GM12891 (cell line): ENCODE measurements around the gene GTPBP6. TPM values are rescaled to one million over a fixed set of nuclear protein-coding genes. Genes with fewer than 3 reads are reported as not detected.
A peak's percentile ranks its signal among the peaks of the same experiment; 100 is the strongest.

Experiments used
- DNase-seq: peaks from one replicate; pipeline ENCODE4 v3.0.0; 2011; ENCODE audit warnings: low spot score; ENCODE audit not compliant: insufficient read length
- FAIRE-seq: peaks from 2 replicates; lab custom pipeline; 2011; peaks lifted over from hg19 to GRCh38; lab: Jason Lieb, UNC
- PAX5 ChIP-seq: IDR thresholded peaks from 2 replicates; pipeline ENCODE4 v1.6.1; 2011; ENCODE audit warnings: low read length, moderate library complexity, mild to moderate bottlenecking; ENCODE audit not compliant: insufficient read depth, severe bottlenecking
- POLR2A ChIP-seq: IDR thresholded peaks from 2 replicates; pipeline ENCODE4 v1.6.1; 2011; ENCODE audit warnings: low read depth, low read length, control low read depth
- POLR2AphosphoS5 ChIP-seq: IDR thresholded peaks from 2 replicates; pipeline ENCODE4 v1.6.1; 2011; ENCODE audit warnings: low read depth, low read length, control low read depth
- POU2F2 ChIP-seq: IDR thresholded peaks from 2 replicates; pipeline ENCODE4 v1.6.1; 2011; ENCODE audit warnings: low read depth, mild to moderate bottlenecking, control low read depth, low read length, moderate library complexity
- SPI1 ChIP-seq: IDR thresholded peaks from 2 replicates; pipeline ENCODE4 v1.6.1; 2011; ENCODE audit warnings: low read depth, low read length, control low read depth
- TAF1 ChIP-seq: IDR thresholded peaks from 2 replicates; pipeline ENCODE4 v1.6.1; 2011; ENCODE audit warnings: low read depth, low read length, control low read depth
- polyA plus RNA-seq: library from polyadenylated mRNA; unstranded; fragments of >200 nt; gene quantifications from one replicate; pipeline ENCODE4 v1.2.1, GENCODE V29; 2012; ENCODE audit warnings: low read depth, missing spikeins, inconsistent platforms; ENCODE audit not compliant: missing spikeins

Gene GTPBP6, protein sequence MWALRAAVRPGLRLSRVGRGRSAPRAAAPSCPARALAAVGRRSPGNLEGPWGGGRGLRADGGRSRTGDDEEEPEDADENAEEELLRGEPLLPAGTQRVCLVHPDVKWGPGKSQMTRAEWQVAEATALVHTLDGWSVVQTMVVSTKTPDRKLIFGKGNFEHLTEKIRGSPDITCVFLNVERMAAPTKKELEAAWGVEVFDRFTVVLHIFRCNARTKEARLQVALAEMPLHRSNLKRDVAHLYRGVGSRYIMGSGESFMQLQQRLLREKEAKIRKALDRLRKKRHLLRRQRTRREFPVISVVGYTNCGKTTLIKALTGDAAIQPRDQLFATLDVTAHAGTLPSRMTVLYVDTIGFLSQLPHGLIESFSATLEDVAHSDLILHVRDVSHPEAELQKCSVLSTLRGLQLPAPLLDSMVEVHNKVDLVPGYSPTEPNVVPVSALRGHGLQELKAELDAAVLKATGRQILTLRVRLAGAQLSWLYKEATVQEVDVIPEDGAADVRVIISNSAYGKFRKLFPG
- polyA plus RNA-seq, result 29.7 TPM

DNA sequence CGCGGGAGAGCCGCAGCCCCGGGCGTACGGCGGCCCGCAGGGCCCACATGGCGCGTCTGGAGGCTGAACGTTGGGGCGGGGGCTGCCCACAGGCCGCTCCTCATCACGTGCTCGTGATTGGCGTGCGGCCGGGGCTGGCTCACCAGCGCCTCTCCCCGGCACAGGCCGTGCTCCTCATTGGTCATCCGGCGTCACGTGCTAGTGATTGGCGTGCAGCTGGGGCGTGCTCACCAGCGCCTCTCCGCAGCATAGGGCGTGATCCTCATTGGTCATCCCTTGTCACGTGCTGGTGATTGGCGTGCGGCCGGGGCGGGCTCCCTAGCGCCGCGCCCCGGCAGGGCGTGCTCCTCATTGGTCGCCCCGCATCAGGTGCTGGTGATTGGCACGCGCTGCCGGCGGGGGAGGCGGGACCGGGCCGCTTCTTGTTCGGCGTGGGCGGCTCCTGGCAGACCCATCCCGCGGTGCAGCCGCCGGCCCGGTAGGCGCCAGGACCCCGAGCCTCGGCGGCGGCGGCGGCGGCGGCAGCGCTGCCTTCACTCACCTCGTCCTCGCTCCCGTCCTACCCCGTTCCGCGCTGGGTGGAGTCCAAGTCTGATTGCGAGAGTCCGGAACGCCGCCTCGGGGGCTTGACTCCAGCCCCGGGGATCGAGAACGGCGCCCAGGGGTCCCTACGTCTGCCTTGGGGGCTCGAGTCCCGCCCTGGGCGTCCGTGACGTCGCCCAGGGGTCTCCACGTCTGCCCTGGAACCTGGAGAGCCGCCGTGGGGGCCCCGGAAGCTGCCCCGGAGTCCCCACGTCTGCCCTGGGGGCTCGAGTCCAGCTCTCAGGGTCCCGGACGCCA lies at the start of gene GTPBP6:
GTPBP6 (minus strand) TSS at position 58 of the 840 bp plus-strand sequence; CDS start at position 49, 9 bp downstream.
- DNase-seq (peak; percentile 90), FAIRE-seq (no peak)
- TF ChIP-seq SPI1 (no peak), TAF1 (no peak; the same call in 1 of the 2 replicates), POLR2AphosphoS5 (peak; percentile 77), POU2F2 (no peak), POLR2A (peak; percentile 41; the same call in 1 of the 2 replicates), PAX5 (peak; percentile 56)

DNA sequence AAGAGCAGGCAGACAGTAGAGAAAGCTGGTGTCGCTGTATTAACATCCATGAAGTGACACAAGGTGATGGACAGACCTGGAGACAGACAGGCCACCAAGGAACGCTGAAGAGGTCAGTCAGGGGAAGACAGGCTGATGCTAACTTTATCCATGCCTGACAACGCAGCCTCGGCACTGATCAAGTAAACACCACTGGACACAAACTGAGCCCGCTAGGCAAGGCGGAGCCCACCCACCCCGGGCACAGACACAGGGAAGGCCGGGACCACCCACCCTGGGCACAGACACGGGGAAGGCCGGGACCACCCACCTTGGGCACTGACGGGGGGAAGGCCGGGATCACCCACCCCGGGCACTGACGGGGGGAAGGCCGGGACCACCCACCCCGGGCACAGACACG lies 49.3 kb upstream of the GTPBP6 start:
- FAIRE-seq (no peak), DNase-seq (no peak)
- no peak for TF ChIP-seq PAX5
- TF ChIP-seq POLR2AphosphoS5, result no peak
- TF ChIP-seq SPI1, result no peak
- TF ChIP-seq TAF1, result no peak
- no peak for TF ChIP-seq POLR2A
- no peak for TF ChIP-seq POU2F2

DNA sequence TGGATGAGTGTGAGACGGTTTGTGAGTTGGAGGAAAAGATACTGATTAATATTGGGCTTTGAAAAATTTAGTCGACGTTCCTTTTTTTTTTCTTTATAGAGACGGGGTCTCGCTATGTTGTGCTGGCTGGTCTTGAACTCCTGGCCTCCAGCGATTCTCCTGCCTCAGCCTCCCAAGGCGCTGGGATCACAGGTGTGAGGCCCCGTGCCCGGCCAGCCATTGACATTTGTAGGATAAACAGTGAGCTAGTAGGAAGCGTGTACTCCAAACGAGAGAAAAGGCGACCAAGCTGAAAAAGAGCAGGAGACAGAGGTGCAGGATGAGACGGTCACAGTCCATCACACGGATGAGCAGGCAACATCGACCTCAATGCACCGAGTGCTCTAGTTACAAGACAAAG lies 48.8 kb upstream of the GTPBP6 start:
- no peak for DNase-seq
- FAIRE-seq, result no peak
- TF ChIP-seq PAX5, result no peak
- no peak for TF ChIP-seq POU2F2
- no peak for TF ChIP-seq POLR2A
- no peak for TF ChIP-seq POLR2AphosphoS5
- TF ChIP-seq TAF1, result no peak
- no peak for TF ChIP-seq SPI1

DNA sequence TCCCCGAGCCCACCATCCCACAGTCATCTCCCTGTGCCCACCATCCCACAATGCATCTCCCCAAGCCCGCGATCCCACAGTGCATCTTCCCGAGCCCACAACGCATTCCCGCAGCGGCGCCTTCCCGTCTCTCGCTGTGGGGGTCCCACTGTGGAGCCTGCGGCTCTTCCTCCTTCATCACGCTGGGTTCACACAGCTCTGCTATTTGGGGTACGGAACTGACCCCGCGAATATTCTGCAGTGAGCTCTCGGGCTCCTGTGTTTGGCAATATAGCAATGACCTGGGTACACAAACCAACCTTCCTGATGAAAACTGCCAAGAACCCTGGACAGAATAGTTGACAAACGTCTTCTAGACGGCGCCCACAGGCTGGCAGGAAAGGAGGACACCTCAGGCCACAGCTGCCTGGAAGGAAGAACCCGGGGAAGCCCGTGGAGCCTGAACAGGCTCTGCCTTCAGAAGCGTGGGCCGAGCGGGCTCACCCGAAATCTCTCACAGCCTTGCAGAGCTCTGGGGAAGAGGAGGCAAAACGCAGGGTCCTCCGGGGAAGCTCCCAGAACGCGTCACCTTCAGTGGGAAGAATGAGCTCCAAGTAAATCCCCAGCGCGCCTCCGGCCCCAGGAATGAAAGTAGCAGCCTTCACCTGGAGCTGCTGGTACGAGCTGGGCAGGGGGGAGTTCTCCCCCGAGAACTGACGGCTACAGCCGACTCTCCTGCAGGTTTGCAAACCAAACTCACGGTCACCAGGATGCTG lies 45.2 kb upstream of the GTPBP6 start:
- TF ChIP-seq POLR2A (no peak), TAF1 (no peak), SPI1 (no peak), PAX5 (no peak), POLR2AphosphoS5 (no peak), POU2F2 (no peak)
- no peak for DNase-seq
- FAIRE-seq, result no peak

DNA sequence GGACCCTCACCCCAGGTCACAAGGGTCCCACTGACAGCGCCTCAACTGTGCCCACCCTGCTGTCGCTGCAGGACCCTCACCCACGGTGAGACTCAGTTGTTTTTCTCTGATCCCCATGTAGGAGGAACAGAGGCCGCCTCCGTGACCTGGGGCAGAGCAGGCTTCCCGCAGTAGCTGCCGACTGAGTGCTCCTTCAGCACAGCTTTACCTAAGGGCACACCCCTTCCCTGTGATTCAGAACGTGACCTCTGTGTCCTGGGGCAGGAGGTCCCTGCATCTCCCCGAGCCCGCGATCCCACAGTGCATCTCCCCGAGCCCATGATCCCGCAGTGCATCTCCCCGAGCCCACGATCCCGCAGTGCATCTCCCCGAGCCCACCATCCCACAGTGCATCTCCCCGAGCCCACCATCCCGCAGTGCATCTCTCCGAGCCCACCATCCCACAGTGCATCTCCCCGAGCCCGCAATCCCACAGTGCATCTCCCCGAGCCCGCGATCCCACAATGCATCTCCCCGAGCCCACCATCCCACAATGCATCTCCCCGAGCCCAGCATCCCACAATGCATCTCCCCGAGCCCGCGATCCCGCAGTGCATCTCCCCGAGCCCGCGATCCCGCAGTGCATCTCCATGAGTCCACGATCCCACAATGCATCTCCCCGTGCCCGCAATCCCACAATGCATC lies 44.5 kb upstream of the GTPBP6 start:
- no peak for FAIRE-seq
- DNase-seq, result no peak
- TF ChIP-seq PAX5, result no peak
- TF ChIP-seq POU2F2, result no peak
- TF ChIP-seq SPI1, result no peak
- no peak for TF ChIP-seq POLR2A
- TF ChIP-seq TAF1, result no peak
- no peak for TF ChIP-seq POLR2AphosphoS5

DNA sequence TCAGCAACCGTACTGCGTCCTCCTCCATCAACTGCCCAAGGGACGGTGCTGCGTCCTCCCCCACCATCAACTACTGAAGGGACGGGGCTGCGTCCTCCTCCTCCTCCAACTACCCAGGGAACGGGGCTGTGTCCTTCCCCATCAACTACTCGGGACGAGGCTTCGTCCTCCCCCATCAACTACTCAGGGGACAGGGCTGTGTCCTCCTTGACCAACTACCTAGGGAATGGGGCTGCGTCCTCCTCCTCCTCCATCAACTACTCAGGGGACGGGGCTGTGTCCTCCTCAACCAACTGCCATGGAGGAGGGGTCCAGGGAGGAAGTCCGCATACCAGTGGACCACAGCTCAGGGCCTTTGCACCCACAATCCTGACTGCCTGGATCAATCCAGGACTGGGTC lies 43.8 kb upstream of the GTPBP6 start:
- DNase-seq, result no peak
- no peak for FAIRE-seq
- TF ChIP-seq PAX5, result no peak

DNA sequence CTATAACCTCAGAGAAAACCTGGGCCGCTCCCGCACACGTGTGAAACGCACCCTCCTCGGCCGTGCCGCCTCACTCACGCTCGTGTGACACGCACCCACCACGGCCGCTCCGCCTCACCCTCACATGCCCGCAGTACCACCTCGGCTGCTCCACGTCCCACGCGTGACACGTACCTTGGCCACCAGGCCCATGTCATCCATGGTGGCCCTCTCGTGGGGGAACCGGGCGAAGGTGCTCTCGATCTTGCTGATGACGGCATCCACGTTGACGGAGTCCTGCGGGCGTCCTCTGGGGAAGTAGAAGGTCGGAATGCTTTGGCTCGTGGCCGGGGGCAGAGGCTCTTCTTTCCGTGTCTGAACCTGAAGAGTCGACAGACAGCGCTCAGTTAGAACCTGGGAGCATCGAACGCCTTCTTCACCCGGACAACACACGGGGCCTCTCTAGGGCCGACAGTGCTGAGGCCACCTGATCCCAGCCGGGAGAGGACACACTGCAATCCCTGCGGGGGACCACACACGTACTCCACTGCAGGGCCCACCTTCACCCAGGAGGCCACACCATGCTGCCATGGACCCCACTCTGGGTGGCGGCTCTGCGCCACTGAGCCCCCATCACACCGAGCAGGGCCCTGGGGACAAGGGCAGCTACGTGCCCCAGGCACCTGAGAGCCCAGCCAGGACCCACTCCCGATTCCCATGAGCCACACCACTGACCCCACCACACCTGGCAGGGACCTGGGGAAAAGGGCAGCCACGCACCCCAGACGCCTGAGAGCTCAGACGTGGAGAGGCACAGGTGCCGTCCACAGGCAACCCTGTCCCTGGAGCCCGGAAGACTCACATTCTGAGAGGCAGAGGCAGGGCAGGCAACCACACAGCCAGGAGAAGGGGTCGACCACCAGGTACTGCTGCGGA lies 42.9 kb upstream of the GTPBP6 start:
- DNase-seq, result no peak
- no peak for TF ChIP-seq POLR2AphosphoS5
- TF ChIP-seq SPI1, result no peak
- TF ChIP-seq PAX5, result no peak
- no peak for TF ChIP-seq POLR2A
- no peak for TF ChIP-seq POU2F2
- TF ChIP-seq TAF1, result no peak
- FAIRE-seq, result no peak

DNA sequence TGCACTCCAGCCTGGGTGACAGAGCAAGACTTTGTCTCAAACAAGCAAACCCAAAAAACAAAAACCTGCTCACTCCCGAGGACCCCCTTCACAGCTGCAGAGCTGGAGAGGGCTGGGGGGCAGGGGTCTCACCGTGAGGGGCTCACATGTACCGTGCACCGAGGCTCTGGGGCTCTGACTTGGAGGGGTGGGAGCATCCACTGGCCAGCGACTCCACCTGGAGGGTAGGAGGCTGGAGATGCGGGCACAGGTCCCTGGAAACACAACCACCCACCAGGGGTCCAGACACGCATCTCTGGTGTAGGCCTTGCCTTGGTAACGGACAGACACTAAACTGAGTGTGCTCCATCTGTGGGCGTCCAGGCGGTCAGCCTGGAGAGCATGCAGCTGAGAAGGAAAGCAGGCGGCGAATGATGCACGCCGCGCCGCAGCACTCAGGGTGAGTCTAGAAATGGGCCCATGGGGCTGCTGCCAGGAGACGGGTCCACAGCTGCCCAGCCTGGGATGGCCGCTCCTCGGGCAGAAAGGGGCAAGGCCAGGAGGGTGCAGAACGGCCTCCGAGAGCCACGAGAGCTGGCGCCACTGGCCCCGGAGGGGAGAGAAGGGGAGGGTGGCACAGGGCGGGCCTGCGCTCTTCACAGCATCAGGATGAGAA lies 42.0 kb upstream of the GTPBP6 start:
- TF ChIP-seq TAF1 (no peak), POU2F2 (no peak), SPI1 (no peak), POLR2A (no peak), PAX5 (no peak), POLR2AphosphoS5 (no peak)
- no peak for FAIRE-seq

More for the DNA sequence above, 42.0 kb upstream of the GTPBP6 start:
- no peak for DNase-seq
